ENCODE data around the gene GSTA1.

- TF ChIP-seq POLR2A (IDR thresholded peaks at IDR 0.05) (no peak), CTCF (IDR thresholded peaks at IDR 0.05) (no peak)
Observed at GRCh38 chr6:52801188-52801841, 2.3 kb downstream of the GSTA1 start.

Data from right lobe of liver (tissue), 4 donors.